Osteocyte (in vitro differentiated cells): ENCODE data around the gene RBM20. TPM values are rescaled to one million over a fixed set of nuclear protein-coding genes. Genes with fewer than 3 reads are reported as not detected.

Experiments used
- DNase-seq: peaks from one replicate; pipeline ENCODE4 v3.0.0; 2021; ENCODE audit warnings: mixed read lengths; ENCODE audit not compliant: unreplicated experiment; ENCODE audit errors: extremely low spot score
- H3K27ac Mint-ChIP-seq: one replicate; pipeline ENCODE4 v1.8.0; 2021; ENCODE audit warnings: mild to moderate bottlenecking, mixed read lengths; ENCODE audit not compliant: unreplicated experiment
- H3K27me3 Mint-ChIP-seq: one replicate; pipeline ENCODE4 v1.8.0; 2021; ENCODE audit warnings: mixed read lengths; ENCODE audit not compliant: unreplicated experiment
- H3K36me3 Mint-ChIP-seq: one replicate; pipeline ENCODE4 v1.8.0; 2021; ENCODE audit warnings: mixed read lengths; ENCODE audit not compliant: unreplicated experiment
- H3K4me1 Mint-ChIP-seq: one replicate; pipeline ENCODE4 v1.8.0; 2021; ENCODE audit warnings: mixed read lengths; ENCODE audit not compliant: unreplicated experiment
- H3K4me3 Mint-ChIP-seq: one replicate; pipeline ENCODE4 v1.8.0; 2021; ENCODE audit warnings: mild to moderate bottlenecking, moderate library complexity, mixed read lengths; ENCODE audit not compliant: unreplicated experiment
- H3K9me3 Mint-ChIP-seq: one replicate; pipeline ENCODE4 v1.8.0; 2021; ENCODE audit warnings: mixed read lengths; ENCODE audit not compliant: unreplicated experiment
- CTCF ChIP-seq: fragments of 200-600 bp; sonication (generic); IDR thresholded peaks from 2 replicates; pipeline ENCODE4 v1.5.0; 2021; ENCODE audit warnings: antibody characterized with exemption, mild to moderate bottlenecking, moderate library complexity
- total RNA-seq: library from RNA; stranded (reverse); gene quantifications from 2 replicates; pipeline ENCODE4 v1.2.1, GENCODE V29; 2021

Gene RBM20
- total RNA-seq, 1 donor from 2014 or later, result 1.6 TPM

- H3K4me1 Mint-ChIP-seq, result peaks cover 71% of the 10 kb centered on the region
- peak overlapping the region; percentile 72 for H3K27ac Mint-ChIP-seq
Observed at GRCh38 chr10:110840923-110841428, 196.8 kb downstream of the RBM20 start.

GRCh38 chr10:110841767-110842267, 197.7 kb downstream of the RBM20 start:
- Mint-ChIP-seq H3K27ac (no peak overlapping the region), H3K36me3 (no peaks in the 10 kb centered on the region), H3K27me3 (no peaks in the 10 kb centered on the region), H3K4me1 (peaks cover 66% of the 10 kb centered on the region), H3K4me3 (no peak overlapping the region), H3K9me3 (no peaks in the 10 kb centered on the region)
- DNase-seq, result no peak
- no peak for TF ChIP-seq CTCF

More at GRCh38 chr10:110840923-110841428, 196.8 kb downstream of the RBM20 start:
- Mint-ChIP-seq H3K36me3 (no peaks in the 10 kb centered on the region), H3K27me3 (no peaks in the 10 kb centered on the region), H3K9me3 (no peaks in the 10 kb centered on the region), H3K4me3 (no peak overlapping the region)
- DNase-seq, result no peak
- TF ChIP-seq CTCF, result no peak

- no peak for TF ChIP-seq CTCF
- Mint-ChIP-seq H3K4me1 (peaks cover 64% of the 10 kb centered on the region), H3K36me3 (no peaks in the 10 kb centered on the region), H3K4me3 (no peak overlapping the region), H3K27ac (peak overlapping the region; percentile 20), H3K9me3 (no peaks in the 10 kb centered on the region), H3K27me3 (peaks cover 3% of the 10 kb centered on the region)
- no peak for DNase-seq
Observed at GRCh38 chr10:110842326-110842904, 198.3 kb downstream of the RBM20 start.

GRCh38 chr10:110843031-110843430, 198.9 kb downstream of the RBM20 start:
- no peaks in the 10 kb centered on the region for H3K9me3 Mint-ChIP-seq
- H3K36me3 Mint-ChIP-seq, result no peaks in the 10 kb centered on the region
- peaks cover 60% of the 10 kb centered on the region for H3K4me1 Mint-ChIP-seq
- DNase-seq, result no peak
- peaks cover 3% of the 10 kb centered on the region for H3K27me3 Mint-ChIP-seq
- H3K27ac Mint-ChIP-seq, result peak overlapping the region; percentile 20
- no peak overlapping the region for H3K4me3 Mint-ChIP-seq
- no peak for TF ChIP-seq CTCF

- no peaks in the 10 kb centered on the region for H3K9me3 Mint-ChIP-seq
- H3K4me1 Mint-ChIP-seq, result peaks cover 54% of the 10 kb centered on the region
- no peak for DNase-seq
- no peak overlapping the region for H3K4me3 Mint-ChIP-seq
- H3K27me3 Mint-ChIP-seq, result peaks cover 3% of the 10 kb centered on the region
- no peak overlapping the region for H3K27ac Mint-ChIP-seq
- TF ChIP-seq CTCF, result no peak
- no peaks in the 10 kb centered on the region for H3K36me3 Mint-ChIP-seq
Observed at GRCh38 chr10:110843796-110844616, 199.9 kb downstream of the RBM20 start.
